ENCODE measurements around the gene GRIP1.

GRCh38 chr12:66620688-66621087 is 58.2 kb downstream of the GRIP1 start:
- TF ChIP-seq ATF2 (CRISPR knock-in tag; IDR thresholded peaks at IDR 0.05; ENCODE audit: borderline replicate concordance, low read depth) (no peak), CTCF (IDR thresholded peaks at IDR 0.05) (no peak), CREM (CRISPR knock-in tag; IDR thresholded peaks at IDR 0.05) (no peak), ETV6 (CRISPR knock-in tag; IDR thresholded peaks at IDR 0.05) (no peak)

Data from WTC11 (cell line).